C4-2B (cell line): ENCODE measurements around the gene SUPT6H.
A peak's percentile ranks its signal among the peaks of the same experiment; 100 is the strongest.

Experiments
- ZFX ChIP-seq: fragments of 450-650 bp; IDR thresholded peaks from 2 replicates; pipeline ENCODE4 v1.6.1; 2017
- TF ChIP-seq, protein P1 (sequence below): fragments of 450-650 bp; conservative IDR thresholded peaks from 2 replicates; pipeline ENCODE4 v1.5.1; 2017; ENCODE audit warnings: mild to moderate bottlenecking

DNA sequence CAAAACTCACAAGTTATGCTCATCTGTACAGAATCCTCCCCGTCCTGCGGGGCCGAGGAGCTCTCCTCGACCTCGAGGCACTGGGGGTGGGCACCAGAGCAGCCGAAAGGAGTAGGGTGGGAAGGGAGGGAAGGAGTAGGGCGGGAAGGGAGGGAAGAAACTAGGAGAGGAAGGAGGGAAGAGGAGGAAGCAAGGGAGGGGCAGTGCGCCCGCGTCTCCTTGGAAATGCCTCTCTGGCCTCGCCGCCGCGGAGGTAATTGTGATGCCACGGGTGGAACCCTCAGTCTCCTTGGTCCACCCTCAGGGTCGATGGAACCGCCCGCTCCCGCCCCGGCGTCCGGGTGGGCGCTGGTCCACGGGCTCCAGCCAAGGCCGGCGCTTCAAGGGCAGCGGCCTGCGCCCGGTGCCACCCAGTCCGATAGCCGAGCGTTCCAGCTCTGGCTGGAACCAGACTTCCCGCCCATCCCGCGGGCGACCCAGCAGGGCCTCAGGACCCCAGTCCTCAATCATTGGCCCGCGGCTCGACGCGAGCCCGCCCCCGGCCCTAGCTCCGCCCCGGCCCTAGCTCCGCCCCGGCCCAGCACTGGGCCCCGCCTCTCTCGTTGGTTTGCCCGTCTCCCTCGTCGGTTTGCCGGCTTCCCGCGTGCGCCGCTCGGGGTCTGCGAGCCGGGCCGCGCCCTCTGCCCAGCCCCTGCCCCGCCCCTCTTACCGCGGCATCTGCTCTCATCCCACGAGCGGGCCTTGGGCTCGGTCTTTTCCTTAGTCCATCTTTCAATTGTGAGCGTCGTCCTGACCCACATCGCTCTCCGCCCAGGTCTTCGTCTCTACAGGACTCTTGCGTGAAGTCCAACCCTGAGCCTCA is 49.1 kb downstream of the SUPT6H start:
- TF ChIP-seq, protein P1, sequence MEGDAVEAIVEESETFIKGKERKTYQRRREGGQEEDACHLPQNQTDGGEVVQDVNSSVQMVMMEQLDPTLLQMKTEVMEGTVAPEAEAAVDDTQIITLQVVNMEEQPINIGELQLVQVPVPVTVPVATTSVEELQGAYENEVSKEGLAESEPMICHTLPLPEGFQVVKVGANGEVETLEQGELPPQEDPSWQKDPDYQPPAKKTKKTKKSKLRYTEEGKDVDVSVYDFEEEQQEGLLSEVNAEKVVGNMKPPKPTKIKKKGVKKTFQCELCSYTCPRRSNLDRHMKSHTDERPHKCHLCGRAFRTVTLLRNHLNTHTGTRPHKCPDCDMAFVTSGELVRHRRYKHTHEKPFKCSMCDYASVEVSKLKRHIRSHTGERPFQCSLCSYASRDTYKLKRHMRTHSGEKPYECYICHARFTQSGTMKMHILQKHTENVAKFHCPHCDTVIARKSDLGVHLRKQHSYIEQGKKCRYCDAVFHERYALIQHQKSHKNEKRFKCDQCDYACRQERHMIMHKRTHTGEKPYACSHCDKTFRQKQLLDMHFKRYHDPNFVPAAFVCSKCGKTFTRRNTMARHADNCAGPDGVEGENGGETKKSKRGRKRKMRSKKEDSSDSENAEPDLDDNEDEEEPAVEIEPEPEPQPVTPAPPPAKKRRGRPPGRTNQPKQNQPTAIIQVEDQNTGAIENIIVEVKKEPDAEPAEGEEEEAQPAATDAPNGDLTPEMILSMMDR = no peak
- peak; percentile 28; the same call in 1 of the 2 replicates for TF ChIP-seq ZFX
